Non-pigmented ciliary epithelial cell (primary cell): ENCODE results near the gene GRIN2B.

Source experiments
- DNase-seq: peaks from one replicate; pipeline ENCODE4 v3.0.0-alpha.2; 2010; ENCODE audit warnings: low read depth

GRIN2B gene

DNA sequence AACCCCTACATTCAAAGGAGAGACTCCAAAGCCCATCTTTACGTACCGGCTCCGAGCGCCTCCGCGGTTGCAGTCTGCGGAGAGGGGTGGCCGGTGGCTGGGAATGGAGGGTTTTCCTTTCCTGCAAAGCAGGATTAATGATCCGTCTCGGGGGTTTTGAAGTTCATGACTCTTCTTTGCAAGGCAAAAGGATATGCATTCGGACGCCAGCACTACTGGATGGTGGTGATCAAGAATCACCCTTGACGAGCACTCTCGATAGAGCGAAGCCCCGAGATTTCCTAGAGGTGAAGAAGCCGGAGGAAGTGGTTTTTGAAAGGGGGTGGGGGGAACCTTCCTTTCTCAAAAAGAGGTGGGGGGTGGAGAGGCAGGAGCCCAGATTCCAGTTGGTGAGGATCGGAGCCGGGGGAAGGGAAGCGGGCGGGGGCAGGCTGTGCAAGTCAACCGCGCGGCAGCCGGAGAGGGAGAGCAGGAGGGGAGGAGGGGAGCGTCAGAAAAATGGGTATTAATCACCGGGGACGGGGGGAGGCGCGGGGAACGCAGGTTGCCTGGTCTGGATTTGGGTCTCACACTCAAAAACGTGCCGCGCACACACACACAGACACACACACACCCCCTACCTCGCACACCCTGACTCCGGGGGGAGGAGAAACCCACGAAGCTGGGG, at the start of gene GRIN2B:
GRIN2B (minus strand) TSS at position 307 of the 667 bp plus-strand sequence. CDS start 115,394 bp downstream, outside the sequence.
- DNase-seq: no peak

DNA sequence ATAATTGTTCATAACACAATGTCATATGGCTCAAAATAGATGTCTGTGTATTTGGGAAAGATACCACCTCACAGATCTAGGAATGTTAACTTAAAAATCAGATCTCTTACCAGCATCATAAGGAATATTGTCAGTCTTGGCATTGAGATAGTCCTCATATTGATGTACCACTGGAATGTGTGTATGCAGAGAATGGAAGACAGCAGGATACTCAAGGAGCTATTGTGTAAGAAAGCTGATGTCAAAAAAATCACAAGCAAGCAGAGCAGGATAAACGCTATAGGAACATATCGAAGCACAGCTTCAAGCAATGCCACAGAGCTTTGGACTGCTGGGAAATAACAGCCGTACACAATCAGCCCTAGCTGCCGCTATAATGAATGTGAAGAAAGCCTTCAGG, 45.1 kb upstream of the GRIN2B start:
- no peak for DNase-seq

DNA sequence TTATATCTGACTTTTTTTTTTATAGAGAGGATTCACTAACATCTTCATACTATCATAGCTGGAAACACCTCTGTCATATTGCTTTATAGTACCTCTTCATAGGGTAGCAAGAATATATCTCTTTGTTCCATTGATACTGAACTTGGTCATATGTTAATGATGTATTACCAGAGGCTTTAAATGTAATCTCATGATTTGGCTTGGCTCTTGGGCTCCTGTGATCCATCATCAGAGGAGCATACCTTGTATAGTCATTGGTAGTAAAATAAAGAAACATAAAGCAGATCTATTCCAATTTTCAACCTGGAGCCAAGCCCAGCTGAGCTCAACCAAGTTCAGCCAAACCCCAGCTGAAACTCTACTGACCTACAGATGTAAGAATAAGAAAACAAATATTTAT, 43.2 kb upstream of the GRIN2B start:
- DNase-seq: no peak

DNA sequence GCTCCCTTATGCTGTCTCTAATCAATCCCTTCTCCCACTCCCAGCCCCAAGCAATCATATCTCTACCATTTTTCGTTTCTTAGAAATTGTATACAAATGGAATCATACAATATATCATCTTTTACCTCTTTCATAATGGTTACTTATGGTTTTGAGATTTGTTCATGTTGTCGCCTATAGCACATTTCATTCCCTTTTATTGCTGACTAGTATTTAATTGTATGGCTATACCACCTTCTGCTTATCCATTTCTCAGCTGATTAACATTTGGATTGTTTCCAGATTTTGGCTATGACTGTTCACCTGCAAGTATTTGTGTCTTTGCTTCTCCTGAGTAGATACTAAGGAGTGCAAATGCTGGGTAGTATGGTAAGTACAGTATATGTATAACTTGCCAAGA, 36.7 kb upstream of the GRIN2B start:
- no peak for DNase-seq

DNA sequence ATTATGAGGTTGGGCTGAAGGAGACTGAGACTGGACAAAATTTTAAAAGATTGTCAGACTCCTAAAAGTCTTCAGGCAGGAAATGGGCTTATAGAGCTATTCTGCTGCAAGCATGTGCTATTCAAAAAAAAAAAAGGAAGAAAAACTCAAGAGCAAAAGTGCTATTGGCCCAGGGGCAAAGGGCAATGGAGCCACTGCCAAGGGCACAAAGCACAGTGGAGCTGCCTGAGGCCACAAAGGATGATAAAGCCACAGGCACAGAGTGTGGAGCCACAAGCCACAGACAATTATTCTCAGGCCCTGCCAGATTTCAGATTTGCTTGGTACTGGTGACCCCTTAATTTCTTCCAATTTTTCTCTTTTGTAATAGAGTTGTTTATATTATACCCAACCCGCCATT, 29.6 kb upstream of the GRIN2B start:
- DNase-seq: no peak

DNA sequence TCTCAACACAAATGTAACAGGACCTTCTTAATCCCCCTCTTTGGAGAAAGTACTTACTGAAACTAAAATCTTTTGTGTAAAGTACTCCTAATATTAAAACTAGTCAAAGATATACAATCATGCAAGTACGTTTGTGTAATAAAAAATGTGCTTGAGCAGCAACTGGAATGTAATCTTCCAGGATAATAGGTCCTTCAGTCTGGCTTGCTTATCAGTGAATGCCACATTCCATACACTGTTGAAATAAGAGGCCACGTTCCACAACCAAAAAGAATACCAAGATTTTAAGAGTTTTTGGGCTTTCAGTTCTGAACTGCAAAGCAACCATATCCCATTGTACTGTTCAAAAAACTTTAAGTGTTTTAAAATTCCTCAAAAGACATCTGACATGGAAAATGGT, 26.2 kb upstream of the GRIN2B start:
- no peak for DNase-seq

DNA sequence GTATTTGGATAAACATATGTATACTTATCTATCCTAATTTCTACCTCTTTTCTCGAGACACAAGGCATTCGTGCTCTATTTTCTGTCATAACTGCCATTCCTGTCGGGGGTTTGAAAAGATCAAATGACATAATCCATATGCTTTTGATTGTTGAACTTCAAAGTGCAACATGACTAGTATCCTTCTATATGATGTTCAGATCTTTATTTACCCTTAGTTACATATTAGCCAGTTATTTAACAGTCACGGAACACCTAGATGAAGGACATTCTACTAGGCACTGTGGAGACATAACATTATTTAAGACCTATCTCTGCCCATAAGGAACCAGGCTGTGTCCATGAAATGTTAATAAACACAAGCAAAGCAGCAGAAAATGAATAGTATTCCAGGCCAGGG, 11.2 kb upstream of the GRIN2B start:
- DNase-seq: no peak

DNA sequence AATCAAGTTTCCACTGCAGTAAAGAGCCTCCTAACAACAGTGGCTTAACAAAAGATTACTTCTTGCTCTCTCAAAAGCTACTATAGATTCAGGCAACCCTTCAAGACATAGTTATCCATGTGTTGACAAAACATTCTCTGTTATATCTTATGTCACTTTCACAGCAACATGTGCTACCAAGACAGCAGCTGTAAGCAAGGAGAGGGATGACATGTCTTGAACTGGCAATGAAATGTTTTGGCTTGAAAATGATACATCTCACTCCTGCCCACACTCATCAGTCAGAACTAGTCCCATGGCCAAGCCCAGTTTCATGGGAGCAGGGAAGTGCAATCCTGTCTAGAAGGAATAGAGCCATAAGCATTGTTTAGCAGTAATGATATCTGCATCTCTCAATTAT, 10.7 kb upstream of the GRIN2B start:
- no peak for DNase-seq

DNA sequence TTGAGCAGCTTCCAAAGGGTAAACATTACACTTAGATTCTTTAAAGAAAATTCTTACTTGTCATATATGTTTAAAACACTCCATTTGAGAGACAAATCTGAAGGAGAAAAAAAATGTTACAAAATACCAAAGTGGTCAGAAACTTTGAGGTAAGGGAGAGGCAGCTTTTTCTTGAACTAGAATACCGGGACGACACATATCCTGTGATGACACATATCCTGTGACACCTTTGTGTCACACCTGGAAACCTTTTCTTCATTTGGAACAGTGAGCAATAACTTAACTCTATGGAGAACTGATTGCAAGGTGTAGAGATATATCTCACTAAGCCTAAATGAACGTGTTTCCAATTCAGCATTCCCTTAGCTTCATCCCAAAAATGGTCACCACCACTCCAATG, 4.6 kb upstream of the GRIN2B start:
- no peak for DNase-seq

DNA sequence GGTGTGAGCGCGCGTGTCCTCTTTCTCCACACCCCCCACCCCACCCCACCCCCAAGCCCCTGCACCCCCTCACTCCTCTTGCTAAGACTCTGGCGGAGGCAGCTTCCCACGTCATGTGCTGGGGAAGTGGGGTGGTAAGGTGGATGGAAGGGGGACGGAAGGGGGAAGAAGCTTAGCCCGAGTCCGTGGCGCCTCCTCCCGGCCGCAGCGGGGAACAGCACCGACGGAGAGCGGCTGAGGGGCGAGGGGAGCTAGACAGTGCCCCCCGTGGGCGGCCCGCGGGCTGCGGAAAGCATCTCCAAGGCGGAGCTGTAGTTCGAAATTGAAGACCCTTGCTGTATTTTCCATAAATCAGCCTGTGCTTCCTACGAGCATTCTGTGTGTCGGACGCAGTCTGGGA, 588 bp upstream of the GRIN2B start:
- DNase-seq: no peak

DNA sequence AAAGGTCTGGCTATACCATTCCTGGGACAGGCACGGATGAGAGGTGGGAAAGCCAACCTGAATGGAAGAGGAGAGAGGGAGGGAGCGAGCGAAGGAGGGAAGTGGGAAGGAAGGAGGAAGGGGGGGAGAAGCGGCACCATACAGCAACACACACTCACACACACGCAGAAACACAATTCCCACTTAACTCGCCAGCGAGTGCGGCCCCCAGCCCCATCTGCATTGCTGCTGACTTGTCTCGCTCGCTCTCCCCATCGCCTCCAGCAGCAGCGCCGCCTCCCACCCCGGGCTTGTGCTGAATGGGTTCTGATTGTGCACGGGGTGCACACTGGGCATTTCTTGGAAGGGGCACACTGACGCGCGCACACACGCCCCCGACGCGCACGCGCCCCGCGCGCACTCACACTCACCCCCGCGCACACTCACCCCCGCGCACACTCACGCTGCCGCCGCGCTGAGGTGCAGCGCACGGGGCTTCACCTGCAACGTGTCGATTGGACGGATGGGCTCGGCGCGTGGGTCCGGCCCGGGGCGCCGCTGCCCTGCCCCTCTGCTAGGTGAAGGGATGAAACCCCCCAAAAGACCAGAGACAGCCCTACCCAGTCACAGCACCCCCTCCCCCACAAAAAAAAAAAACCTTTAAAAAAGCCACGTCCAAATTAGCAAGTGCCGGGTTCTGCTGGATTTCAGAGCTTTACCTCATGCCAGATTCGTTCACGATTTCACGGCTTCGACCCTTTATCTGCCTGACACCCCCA, 685 bp downstream of the GRIN2B start:
- no peak for DNase-seq

DNA sequence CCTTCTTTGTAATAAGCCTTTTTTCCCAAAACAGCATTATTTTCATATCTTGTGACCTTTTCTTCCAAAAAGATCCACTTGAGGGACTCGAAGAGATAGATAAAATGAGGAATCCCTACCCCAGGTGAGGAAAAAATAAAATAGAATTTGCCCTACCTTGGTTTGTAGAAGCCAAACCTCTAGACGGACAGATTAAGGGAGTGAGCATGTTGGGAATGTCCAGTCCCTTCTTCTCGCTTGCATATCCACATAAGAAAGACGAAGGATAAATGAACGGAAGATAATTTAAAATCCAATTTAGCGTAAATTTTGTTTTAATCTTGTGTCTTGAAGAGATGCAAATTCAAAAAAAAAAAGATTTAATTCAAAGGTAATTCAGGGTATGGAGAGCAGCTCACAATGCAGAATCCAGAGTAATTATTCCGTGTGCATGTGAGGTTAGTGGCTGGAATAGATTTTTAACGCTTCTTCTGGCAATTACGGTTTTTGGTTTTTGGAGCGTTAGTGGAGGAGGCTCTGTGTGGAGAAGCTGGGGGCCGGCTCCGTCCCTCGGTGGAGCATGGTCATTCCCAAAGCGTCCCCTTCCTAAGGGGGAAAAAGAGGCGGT, 1.5 kb downstream of the GRIN2B start:
- DNase-seq: no peak

DNA sequence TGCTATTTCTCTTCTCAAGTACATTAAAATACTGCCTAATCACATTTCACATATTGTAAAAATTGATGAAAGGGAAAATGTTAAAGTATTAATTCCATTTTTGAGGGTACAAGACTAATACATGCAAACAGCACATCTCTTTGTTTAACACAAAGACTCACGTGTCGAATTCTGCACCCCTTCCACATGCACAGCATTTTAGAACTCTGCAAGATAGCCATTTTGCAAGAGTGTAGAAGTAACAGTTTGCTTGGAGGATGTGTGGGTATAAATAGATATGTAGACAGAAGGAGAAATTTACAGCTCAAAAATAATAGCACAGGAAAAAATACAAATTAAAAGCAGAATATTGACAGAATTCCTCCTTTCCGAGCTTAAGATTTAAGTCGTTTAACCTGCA, 2.5 kb downstream of the GRIN2B start:
- no peak for DNase-seq

DNA sequence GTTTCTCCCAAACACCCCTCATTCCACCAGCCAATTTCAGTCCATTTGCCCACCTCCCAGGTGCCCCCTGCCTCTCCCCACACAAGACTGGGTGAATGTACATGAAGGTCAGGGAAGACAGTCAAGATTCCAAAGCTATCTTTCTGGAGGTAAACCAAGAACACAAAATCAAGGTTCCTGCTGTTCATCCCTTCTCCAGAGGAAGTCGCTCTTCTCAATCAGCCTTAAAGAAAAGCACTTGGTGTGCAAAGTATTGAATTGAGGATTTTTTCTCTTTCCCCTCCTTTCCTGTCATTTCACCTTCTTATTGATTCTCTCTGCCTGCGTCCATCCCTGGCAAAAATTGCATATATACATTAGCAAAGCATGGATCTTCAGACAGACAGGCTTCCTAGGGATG, 4.5 kb downstream of the GRIN2B start:
- no peak for DNase-seq

DNA sequence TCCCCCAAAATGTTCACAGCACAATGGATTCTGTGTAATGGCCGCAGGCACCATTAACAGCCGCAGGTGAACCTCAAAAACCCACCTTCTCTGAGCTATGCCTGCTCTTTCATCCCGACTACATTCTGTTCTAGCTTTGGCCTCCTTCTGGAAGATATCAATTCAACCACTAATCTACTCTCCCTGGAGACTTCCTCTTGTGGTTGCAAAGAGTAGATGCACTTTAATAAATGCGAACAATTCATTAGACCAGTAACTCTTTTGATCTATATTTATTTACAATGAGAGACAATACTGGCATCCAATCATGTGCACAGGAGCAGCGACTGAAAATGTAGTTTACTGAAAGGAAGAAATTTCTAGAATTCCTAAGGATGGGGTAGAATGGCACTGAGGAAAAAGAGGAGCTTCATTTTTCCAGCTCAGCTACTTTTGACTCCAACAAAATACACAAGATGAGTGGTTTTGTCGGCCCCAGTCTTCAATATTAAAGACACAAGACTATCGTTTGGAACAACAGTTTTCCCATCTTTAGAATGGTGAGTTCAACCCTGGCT, 5.3 kb downstream of the GRIN2B start:
- no peak for DNase-seq

DNA sequence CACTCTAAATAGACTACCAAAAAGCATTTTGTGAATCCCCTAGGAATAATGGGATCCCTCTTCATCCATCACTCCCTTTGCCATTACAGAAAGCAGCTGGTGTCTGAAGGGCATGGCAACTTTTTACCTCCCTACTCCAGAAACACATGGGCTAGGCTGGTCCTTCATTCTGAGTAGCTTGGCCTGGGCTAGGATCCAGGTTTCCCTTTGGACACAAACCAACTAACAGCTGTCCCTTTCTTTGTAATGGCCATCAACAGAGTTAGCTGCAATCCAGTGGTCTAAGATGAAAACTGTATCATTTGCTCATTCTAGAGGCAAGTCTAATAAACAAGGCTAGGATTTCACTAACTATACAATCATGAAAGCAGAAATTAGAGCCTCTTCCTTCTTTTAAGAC, 7.4 kb downstream of the GRIN2B start:
- DNase-seq: no peak

DNA sequence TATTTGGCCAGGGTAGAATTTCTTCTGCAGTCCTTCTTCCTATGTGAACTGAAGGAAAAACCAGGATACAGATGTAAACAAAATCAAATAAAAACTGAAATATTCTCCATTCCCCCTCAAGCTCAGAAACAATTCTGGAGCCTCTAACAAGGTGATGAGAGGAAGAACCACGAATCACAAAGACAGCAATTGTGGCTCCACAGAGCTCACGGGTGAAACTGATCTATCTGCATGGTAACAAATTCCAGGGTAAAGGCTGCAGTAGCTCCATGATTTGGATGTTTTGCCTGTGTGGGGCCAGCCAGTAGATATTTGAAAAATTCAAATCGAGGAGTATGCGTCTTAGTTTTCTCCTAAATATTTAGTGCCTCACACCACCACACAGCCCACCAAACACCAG, 10.6 kb downstream of the GRIN2B start:
- DNase-seq: no peak

DNA sequence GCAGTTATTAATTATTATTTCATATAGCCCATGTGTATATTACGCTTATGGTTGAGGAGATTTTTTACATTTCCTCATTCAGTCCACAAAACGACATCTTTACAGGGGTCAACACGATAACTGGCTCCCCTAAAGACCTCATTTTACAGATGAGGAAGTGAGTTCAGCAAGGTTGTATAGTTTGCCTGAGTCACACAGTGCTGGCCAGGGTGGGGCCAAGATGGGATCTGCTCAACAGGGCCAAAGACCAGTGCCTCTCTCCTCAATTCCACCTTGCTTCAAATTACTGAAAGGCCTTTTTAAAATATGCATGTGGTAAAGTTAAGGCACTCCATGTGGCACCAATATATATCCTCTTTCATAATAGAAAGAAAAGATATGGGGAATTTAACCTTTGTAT, 13.1 kb downstream of the GRIN2B start:
- DNase-seq: no peak

DNA sequence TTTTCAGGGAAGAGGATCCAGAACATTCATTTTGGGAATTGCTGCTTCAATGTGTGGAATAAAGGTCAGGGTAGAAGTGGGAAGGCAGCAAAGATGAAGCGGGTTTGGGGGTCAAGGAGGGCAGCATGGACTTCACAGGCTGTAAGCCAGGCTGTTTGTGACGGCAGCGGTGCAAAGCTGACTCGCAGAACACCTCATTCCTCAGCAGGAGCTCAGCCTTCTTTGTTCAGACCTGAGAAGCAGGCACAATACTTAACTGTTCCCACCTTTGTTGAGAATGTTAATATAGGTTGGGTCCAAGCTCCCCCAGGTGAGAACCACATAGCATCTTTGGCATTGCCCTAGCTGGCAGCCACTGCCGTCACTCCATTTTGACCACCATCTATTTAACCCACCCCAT, 16.7 kb downstream of the GRIN2B start:
- DNase-seq: no peak

DNA sequence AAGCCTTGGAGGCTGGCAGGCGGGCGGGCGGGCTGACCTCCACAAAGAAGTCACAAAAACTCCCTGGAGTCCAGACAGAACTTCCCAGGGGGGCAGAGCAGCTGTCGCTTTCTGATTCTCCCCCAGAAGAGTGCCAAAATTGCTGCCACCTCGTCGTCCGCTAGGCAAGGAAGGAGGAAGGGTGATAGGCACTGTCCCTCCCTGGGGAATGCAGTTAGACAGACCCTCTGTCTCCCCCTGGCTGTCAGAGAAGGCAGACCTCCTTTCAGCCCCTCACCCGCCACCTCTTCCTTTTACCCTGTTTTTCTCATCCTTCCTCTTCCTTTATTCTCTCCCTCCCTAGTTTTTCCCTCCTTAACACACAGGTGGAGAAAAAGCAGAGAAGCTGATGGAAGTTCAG, 18.7 kb downstream of the GRIN2B start:
- no peak for DNase-seq

DNA sequence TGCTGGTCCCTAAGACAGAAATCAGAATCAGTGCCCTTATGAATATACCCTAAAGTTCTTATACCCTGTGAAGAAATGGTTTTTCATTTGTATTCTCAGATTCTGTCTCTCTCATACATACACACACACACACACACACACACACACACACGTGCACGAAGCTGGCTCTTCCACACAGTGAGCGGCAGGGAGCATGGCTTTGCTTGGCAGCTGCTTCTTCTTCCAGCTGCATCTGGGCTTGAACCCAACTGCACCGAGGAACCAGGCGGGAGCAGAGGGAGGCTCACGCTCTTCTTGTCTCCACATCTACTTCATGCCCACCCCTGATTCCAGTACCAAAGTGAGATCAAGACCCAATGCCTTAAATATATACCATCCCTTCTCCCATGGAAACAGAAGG, 19.4 kb downstream of the GRIN2B start:
- DNase-seq: no peak

DNA sequence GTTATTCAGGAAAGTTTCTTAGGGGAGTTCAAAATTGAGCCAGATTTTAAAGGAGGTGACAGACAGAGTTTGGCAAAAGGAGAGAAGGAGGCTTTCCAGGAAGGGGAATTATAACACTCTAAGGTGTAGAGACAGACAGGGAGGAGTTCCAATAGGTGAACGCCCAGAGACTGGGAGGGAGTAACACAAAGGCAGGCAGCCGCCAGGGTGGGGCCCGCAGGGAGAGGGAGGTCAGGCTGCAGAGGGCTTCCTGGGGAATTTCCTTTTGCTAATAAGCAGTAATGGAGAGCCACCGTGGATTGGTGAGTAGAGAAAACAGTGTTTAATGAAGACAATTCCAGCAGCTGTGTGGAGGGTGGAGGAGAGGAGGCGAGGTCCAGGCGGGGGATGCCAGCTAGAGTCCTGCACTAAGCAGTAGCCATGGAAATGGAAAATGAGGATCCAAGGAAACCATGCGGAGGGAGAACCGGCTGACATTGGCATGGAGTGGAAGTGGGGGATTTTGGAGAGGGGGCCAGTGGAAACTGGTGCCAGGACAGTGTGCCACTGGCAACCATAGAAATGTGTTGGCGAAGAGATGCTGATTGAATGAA, 22.2 kb downstream of the GRIN2B start:
- no peak for DNase-seq

DNA sequence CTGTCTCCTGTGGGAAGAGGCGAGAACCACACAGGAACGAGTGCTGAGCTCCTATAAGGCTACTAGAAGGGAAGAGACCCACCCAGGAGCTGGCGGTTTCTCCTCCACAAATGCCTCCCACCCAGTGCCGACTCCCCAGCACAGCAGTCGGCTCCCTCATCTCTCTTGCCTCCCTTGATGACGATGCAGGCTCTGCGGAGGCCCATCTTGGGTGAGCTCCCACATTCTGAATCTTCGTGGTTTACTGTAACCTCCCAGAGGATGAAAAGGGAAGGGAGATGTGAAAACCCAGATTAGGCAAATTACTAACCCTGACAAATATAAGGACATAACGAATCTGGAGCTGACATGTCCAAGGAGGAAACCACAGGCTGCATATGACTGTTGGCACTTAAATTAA, 23.8 kb downstream of the GRIN2B start:
- no peak for DNase-seq
